A673 (cell line): ENCODE measurements around the gene SIGLEC7. TPM values are rescaled to one million over a fixed set of nuclear protein-coding genes. Genes with fewer than 3 reads are reported as not detected.

Experiments used
- BruUV-seq: library from RNA; stranded (reverse); fragments of 400-500 nt; replicated peaks from 2 replicates; lab custom pipeline; 2021; lab: Mats Ljungman, UMichigan
- CTCF ChIA-PET: fragments of 300-600 bp; sonication (Branson Sonifier 250); formaldehyde crosslinking; loops from one replicate; lab custom pipeline; 2022; ENCODE audit warnings: antibody characterized with exemption; lab: Charles Lee
- POLR2A ChIA-PET: fragments of 300-600 bp; sonication (Branson Sonifier 250); formaldehyde crosslinking; loops from one replicate; lab custom pipeline; 2022; ENCODE audit warnings: antibody characterized with exemption; ENCODE audit not compliant: low non-redundant PET; lab: Charles Lee
- DNase-seq: peaks from one replicate; pipeline ENCODE4 v3.0.0-alpha.2; 2015; ENCODE audit warnings: low spot score
- H3K27ac ChIP-seq: fragments of 200-600 bp; sonication (generic); 2 replicates; pipeline ENCODE4 v1.5.1; 2016; ENCODE audit warnings: mixed run types, low read depth, mild to moderate bottlenecking, mixed read lengths, antibody characterized with exemption, low read length; ENCODE audit not compliant: poor library complexity, severe bottlenecking
- H3K27me3 ChIP-seq: fragments of 200-600 bp; sonication (generic); replicated peaks from 2 replicates; pipeline ENCODE4 v1.6.1; 2017; ENCODE audit warnings: mixed run types, low read depth, mild to moderate bottlenecking, mixed read lengths, antibody characterized with exemption, low read length; ENCODE audit not compliant: insufficient read depth, poor library complexity
- H3K36me3 ChIP-seq: fragments of 200-600 bp; sonication (generic); 2 replicates; pipeline ENCODE4 v1.6.1; 2016; ENCODE audit warnings: mixed run types, mild to moderate bottlenecking, mixed read lengths, antibody characterized with exemption, low read length; ENCODE audit not compliant: insufficient read depth, poor library complexity, severe bottlenecking
- H3K4me1 ChIP-seq: fragments of 200-600 bp; sonication (generic); 2 replicates; pipeline ENCODE4 v1.6.1; 2017; ENCODE audit warnings: mixed run types, mild to moderate bottlenecking, mixed read lengths, antibody characterized with exemption, low read length; ENCODE audit not compliant: insufficient read depth, poor library complexity, severe bottlenecking
- H3K4me3 ChIP-seq: fragments of 200-600 bp; sonication (generic); 2 replicates; pipeline ENCODE4 v1.5.1; 2016; ENCODE audit warnings: low read depth, mixed run types, mild to moderate bottlenecking, mixed read lengths, low read length; ENCODE audit not compliant: poor library complexity, severe bottlenecking
- H3K9me3 ChIP-seq: fragments of 200-600 bp; sonication (generic); 2 replicates; pipeline ENCODE4 v1.6.1; 2016; ENCODE audit warnings: mixed run types, low read depth, mild to moderate bottlenecking, mixed read lengths, antibody characterized with exemption, low read length; ENCODE audit not compliant: poor library complexity, severe bottlenecking
- EZH2 ChIP-seq: fragments of 200-600 bp; sonication (generic); IDR thresholded peaks from 2 replicates; pipeline ENCODE4 v1.6.1; 2017; ENCODE audit warnings: borderline replicate concordance, low read depth, mild to moderate bottlenecking, mixed read lengths, antibody characterized with exemption, low read length; ENCODE audit not compliant: poor library complexity, severe bottlenecking
- intact Hi-C: fragments of 100-400 bp; cut with micrococcal nuclease; formaldehyde crosslinking; loops from one replicate; pipeline ENCODE4 v1.10.0; 2022; ENCODE audit not compliant: unreplicated experiment
- total RNA-seq: library from RNA; stranded (reverse); gene quantifications from 2 replicates; pipeline ENCODE4 v1.2.3, GENCODE V29; 2021
- TF ChIP-seq, protein P1 (sequence below): fragments of 300-800, 200-600 bp; sonication (generic); conservative IDR thresholded peaks from 2 replicates; pipeline ENCODE4 v1.5.1; 2017; ENCODE audit warnings: low read depth, mild to moderate bottlenecking, antibody characterized with exemption, low read length, moderate library complexity, mixed read lengths

The SIGLEC7 gene
- total RNA-seq, 1 experiment from 2014 or later = not detected

DNA sequence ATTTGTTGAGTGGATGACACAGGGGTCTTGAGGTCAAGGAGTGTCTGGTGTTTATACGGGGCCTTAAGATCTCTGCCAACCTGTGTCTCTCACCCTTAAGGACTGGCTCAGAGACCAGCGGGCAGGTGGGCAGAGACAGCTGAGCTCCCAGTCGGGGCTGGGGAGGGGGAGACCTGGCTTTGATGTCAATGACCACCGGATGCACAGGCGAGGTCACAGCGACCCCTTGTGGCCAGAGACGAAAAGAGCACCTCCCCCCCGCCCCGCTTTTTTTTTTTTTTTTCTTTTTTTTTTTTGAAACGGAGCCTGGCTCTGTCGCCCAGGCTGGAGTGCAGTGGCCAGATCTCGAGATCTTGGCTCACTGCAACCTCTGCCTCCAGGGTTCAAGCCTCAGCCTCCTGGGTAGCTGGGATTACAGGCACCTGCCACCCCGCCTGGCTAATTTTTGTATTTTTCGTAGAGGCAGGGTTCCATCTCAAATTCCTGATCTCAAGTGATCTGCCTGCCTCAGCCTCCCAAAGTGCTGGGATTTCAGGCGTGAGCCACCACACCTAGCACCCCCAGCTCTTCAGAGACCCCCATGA, 47.3 kb upstream of the SIGLEC7 start:
- POLR2A ChIA-PET = no interaction called here
- no peaks in the 10 kb centered on the region for H3K9me3 ChIP-seq

GRCh38 chr19:51096473-51097165, 45.5 kb upstream of the SIGLEC7 start:
- POLR2A ChIA-PET = no interaction called here
- H3K36me3 ChIP-seq = peaks cover 3% of the 10 kb centered on the region

More for the DNA sequence above, 47.3 kb upstream of the SIGLEC7 start:
- DNase-seq = peak; percentile 34
- H3K27ac ChIP-seq = no peak overlapping the region
- no peaks in the 10 kb centered on the region for H3K27me3 ChIP-seq
- intact Hi-C loops = loop anchor here (1.0 to 10.0 kb wide), 3 partner anchors 73 to 387 kb away; no protein-coding TSS in a partner anchor
- TF ChIP-seq, protein P1, sequence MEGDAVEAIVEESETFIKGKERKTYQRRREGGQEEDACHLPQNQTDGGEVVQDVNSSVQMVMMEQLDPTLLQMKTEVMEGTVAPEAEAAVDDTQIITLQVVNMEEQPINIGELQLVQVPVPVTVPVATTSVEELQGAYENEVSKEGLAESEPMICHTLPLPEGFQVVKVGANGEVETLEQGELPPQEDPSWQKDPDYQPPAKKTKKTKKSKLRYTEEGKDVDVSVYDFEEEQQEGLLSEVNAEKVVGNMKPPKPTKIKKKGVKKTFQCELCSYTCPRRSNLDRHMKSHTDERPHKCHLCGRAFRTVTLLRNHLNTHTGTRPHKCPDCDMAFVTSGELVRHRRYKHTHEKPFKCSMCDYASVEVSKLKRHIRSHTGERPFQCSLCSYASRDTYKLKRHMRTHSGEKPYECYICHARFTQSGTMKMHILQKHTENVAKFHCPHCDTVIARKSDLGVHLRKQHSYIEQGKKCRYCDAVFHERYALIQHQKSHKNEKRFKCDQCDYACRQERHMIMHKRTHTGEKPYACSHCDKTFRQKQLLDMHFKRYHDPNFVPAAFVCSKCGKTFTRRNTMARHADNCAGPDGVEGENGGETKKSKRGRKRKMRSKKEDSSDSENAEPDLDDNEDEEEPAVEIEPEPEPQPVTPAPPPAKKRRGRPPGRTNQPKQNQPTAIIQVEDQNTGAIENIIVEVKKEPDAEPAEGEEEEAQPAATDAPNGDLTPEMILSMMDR = peak; percentile 82
- no peak for TF ChIP-seq EZH2
- no peaks in the 10 kb centered on the region for H3K36me3 ChIP-seq
- BruUV-seq = no TSS peak
- CTCF ChIA-PET = interaction anchor here (0.7 kb wide), 3 partner anchors 13 to 280 kb away, joined by 6 to 8 read pairs (median 6); no protein-coding TSS in a partner anchor
- no peak overlapping the region for H3K4me3 ChIP-seq
- H3K4me1 ChIP-seq = no peaks in the 10 kb centered on the region

DNA sequence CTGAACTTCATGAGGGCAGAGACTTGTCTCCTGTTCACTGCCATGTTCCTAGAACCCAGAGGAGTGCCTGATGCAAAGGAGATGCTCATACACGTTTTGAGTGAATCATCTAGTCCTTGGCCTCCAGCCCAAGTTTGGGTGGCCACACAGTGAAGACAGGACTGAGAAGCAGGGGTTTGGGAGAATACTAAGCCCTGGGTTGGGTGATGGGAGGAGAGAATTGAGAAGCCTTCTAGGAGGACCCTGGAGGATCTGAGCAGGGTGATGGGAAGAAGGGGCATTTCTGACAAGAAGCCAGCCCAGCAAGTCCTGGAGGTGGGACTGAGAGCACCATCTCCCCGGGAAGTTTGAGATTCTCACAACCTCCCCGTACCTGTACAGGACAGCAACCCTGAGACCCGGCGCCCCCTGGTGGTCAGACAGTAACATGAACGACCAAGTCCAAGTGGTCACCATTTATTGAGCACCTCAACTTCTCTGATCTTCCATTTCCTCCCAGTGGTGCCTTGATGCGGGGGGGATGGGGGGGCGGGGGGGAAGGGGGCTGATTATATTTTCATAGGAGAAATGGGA, 44.8 kb upstream of the SIGLEC7 start:
- TF ChIP-seq, protein P1 = peak; percentile 68
- TF ChIP-seq EZH2 = no peak

More at GRCh38 chr19:51096473-51097165, 45.5 kb upstream of the SIGLEC7 start:
- intact Hi-C loops = loop anchor here (5.0 to 10.0 kb wide), 2 partner anchors 172 to 389 kb away; no protein-coding TSS in a partner anchor
- no peak for TF ChIP-seq EZH2
- TF ChIP-seq, protein P1 = peak; percentile 44; the same call in 1 of the 2 replicates
- H3K27ac ChIP-seq = no peak overlapping the region
- CTCF ChIA-PET = interaction anchor here (0.6 to 1.9 kb wide), 2 partner anchors 76 to 739 kb away, joined by 3 to 10 read pairs; no protein-coding TSS in a partner anchor
- no peaks in the 10 kb centered on the region for H3K9me3 ChIP-seq
- DNase-seq = peak; percentile 17
- no TSS peak for BruUV-seq
- H3K4me3 ChIP-seq = no peak overlapping the region
- H3K4me1 ChIP-seq = no peaks in the 10 kb centered on the region
- no peaks in the 10 kb centered on the region for H3K27me3 ChIP-seq

More for the DNA sequence above, 44.8 kb upstream of the SIGLEC7 start:
- Histone ChIP-seq H3K9me3 (no peaks in the 10 kb centered on the region), H3K36me3 (peaks cover 5% of the 10 kb centered on the region), H3K27me3 (no peaks in the 10 kb centered on the region), H3K27ac (no peak overlapping the region), H3K4me3 (no peak overlapping the region), H3K4me1 (no peaks in the 10 kb centered on the region)
- no TSS peak for BruUV-seq
- POLR2A ChIA-PET = no interaction called here
- CTCF ChIA-PET = interaction anchor here (1.9 kb wide), 1 partner anchor 76 kb away, joined by 10 read pairs; no protein-coding TSS in a partner anchor
- intact Hi-C loops = loop anchor here (5.0 to 10.0 kb wide), 2 partner anchors 172 to 390 kb away; no protein-coding TSS in a partner anchor
- peak; percentile 52 for DNase-seq
